Gastroesophageal sphincter (tissue), 4 donors: ENCODE results near the gene GABBR2. TPM values are rescaled to one million over a fixed set of nuclear protein-coding genes. Genes with fewer than 3 reads are reported as not detected.

Experiments
- ATAC-seq: fragments of 150-250 bp; one replicate; pipeline ENCODE4 v1.9.1; 2016; ENCODE audit warnings: mild to moderate bottlenecking, moderate library complexity
- H3K27ac ChIP-seq, 4 donors: fragments of 200-600 bp; sonication (generic) in 3 of 4; 1 replicate in 3 of 4; 2 replicates in 1 of 4; pipeline ENCODE4 v1.5.1; 2016 to 2019
- H3K27me3 ChIP-seq: fragments of 200-600 bp; sonication (generic); one replicate; pipeline ENCODE4 v1.5.1; 2019
- H3K36me3 ChIP-seq, 2 donors: fragments of 200-600 bp; sonication (generic); one replicate each; pipeline ENCODE4 v1.5.1; 2019; ENCODE audit warnings: control low read depth in 1 of 2
- H3K4me1 ChIP-seq, 3 donors: fragments of 200-600 bp; sonication (generic); 1 replicate in 2 of 3; 2 replicates in 1 of 3; pipeline ENCODE4 v1.5.1; 2016 to 2019; ENCODE audit warnings: control low read depth in 2 of 3
- H3K4me3 ChIP-seq, 2 donors: fragments of 200-600 bp; sonication (generic); one replicate each; pipeline ENCODE4 v1.5.1; 2019; ENCODE audit warnings: mild to moderate bottlenecking in 1 of 2, moderate library complexity in 1 of 2
- H3K9me3 ChIP-seq, 3 donors: fragments of 200-600 bp; sonication (generic); one replicate each; pipeline ENCODE4 v1.5.1; 2017 to 2019; ENCODE audit warnings: control low read depth in 2 of 3
- EP300 ChIP-seq: sonication (generic); formaldehyde crosslinking; IDR thresholded peaks from one replicate; pipeline ENCODE4 v1.6.1; 2017; ENCODE audit warnings: antibody characterized with exemption, mild to moderate bottlenecking
- POLR2A ChIP-seq, 2 donors: fragments of 450-650 bp; IDR thresholded peaks; one replicate each; pipeline ENCODE4 v1.6.1; 2017; ENCODE audit warnings: antibody characterized with exemption in 2 of 2, mild to moderate bottlenecking in 2 of 2, moderate library complexity in 1 of 2
- POLR2AphosphoS5 ChIP-seq: sonication (generic); formaldehyde crosslinking; IDR thresholded peaks from one replicate; pipeline ENCODE4 v1.6.1; 2017; ENCODE audit warnings: antibody characterized with exemption
- WGBS, 2 donors: methylation state at CpG; one replicate each; pipeline ENCODE4 v1.1.5; 2018; ENCODE audit warnings: low coverage in 1 of 2; 5-methylcytosine and 5-hydroxymethylcytosine counted together
- total RNA-seq, 4 donors: library from RNA; depleted of rRNA; stranded (reverse); fragments of >200 nt; gene quantifications; one replicate each; pipeline ENCODE4 v1.1.0, GENCODE V29; 2016
- TF ChIP-seq, protein P1 (sequence below), 4 experiments: fragments of 200-600 bp in 2 of 4; fragments of 450-650 bp in 2 of 4; sonication (generic) in 1 of 4; IDR thresholded peaks; one replicate each; pipeline ENCODE4 v1.5.1; 2017 to 2019; ENCODE audit warnings: antibody characterized with exemption in 4 of 4, mild to moderate bottlenecking in 2 of 4, moderate library complexity in 2 of 4

The GABBR2 gene
- total RNA-seq, 4 donors from 2014 or later: 0.04 to 0.25 TPM; not detected in 2

DNA sequence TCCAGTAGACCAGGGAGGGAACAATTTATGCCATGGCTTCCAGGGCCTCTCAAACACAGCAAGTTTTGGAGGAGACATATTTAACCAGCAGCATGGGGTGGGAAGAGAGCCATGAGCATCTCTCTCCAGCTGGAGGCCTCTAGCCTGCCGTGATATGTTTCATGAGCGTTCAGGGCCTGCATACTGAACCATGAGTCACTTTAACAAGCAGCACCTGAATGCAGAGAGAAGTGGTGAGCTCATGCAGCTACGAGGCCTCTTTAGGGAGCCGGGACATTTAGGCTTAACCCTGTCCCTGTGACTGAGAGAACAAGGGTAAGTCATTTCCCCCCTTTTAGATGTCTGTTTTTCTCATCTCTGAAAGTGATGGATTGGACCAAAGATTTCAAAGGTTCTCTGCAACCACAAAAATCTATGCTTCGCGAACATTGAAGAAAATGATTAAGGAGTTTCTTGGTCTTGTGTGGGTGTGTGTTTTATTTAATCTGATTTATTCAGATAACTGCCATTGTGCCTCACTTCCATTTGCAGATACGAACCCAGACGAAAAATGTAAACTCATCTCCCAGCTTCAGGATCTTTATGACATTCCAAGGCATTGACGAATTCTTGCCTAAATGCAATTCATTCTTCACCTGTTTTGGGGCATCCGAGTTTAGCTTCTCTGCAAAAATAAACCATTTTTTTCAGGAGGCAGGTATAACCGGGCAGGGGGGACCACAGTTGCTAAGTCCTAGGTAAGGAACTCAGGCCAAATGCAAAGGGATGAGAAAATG lies 157.0 kb downstream of the GABBR2 start:
- 64% methylated on average over 7 to 8 of the region's 11 CpGs for WGBS, 2 donors
- H3K36me3 ChIP-seq: no peaks in the 10 kb centered on the region

DNA sequence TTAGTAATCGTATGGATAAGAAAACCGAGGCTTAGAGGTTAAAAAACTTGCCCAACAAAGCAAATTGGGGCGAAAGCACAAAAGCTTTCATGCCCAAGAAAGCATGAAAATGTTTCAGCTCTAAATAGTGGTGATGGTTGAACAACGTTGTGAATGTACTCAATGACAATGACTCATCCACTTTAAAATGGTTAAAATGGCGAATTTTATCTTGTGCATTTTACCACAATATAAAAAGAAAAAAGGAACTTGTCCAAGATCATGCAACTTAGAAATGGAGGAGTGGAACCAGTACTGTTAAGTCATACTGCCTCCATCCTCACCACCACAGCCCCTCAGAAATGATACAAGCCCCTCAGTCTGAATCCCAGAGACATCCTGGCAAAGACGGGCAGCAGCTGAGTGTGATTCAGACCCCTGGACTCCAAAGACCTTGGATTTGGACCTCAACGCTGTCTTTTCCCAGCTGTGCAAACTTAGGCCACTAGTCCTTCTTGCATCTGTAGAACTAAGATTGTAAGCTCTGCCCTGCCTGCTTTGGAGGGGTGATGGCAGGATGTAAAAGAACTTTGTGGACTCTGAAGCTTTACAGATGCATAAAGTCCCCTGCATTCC lies 158.4 kb downstream of the GABBR2 start:
- H3K4me1 ChIP-seq: no peaks in the 10 kb centered on the region
- H3K36me3 ChIP-seq: no peaks in the 10 kb centered on the region
- whole genome bisulfite sequencing, 2 donors: 71 to 72% methylated on average over 7 of the region's 7 CpGs
- H3K9me3 ChIP-seq: no peaks in the 10 kb centered on the region
- no peak overlapping the region for H3K27ac ChIP-seq
- H3K4me3 ChIP-seq: no peak overlapping the region
- ATAC-seq: no peak
- TF ChIP-seq EP300 (no peak), POLR2A (IDR thresholded peaks at IDR 0.05) (no peak)
- TF ChIP-seq, protein P1, sequence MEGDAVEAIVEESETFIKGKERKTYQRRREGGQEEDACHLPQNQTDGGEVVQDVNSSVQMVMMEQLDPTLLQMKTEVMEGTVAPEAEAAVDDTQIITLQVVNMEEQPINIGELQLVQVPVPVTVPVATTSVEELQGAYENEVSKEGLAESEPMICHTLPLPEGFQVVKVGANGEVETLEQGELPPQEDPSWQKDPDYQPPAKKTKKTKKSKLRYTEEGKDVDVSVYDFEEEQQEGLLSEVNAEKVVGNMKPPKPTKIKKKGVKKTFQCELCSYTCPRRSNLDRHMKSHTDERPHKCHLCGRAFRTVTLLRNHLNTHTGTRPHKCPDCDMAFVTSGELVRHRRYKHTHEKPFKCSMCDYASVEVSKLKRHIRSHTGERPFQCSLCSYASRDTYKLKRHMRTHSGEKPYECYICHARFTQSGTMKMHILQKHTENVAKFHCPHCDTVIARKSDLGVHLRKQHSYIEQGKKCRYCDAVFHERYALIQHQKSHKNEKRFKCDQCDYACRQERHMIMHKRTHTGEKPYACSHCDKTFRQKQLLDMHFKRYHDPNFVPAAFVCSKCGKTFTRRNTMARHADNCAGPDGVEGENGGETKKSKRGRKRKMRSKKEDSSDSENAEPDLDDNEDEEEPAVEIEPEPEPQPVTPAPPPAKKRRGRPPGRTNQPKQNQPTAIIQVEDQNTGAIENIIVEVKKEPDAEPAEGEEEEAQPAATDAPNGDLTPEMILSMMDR (IDR thresholded peaks at IDR 0.05): no peak
- peaks cover 29% of the 10 kb centered on the region for H3K27me3 ChIP-seq

More for the DNA sequence above, 157.0 kb downstream of the GABBR2 start:
- Histone ChIP-seq H3K4me1 (no peaks in the 10 kb centered on the region), H3K9me3 (no peaks in the 10 kb centered on the region), H3K4me3 (no peak overlapping the region), H3K27ac (no peak overlapping the region), H3K27me3 (peaks cover 37% of the 10 kb centered on the region)
- no peak for ATAC-seq
- TF ChIP-seq EP300 (no peak), POLR2AphosphoS5 (no peak), POLR2A (IDR thresholded peaks at IDR 0.05) (no peak)
- TF ChIP-seq, protein P1 (IDR thresholded peaks at IDR 0.05): no peak

DNA sequence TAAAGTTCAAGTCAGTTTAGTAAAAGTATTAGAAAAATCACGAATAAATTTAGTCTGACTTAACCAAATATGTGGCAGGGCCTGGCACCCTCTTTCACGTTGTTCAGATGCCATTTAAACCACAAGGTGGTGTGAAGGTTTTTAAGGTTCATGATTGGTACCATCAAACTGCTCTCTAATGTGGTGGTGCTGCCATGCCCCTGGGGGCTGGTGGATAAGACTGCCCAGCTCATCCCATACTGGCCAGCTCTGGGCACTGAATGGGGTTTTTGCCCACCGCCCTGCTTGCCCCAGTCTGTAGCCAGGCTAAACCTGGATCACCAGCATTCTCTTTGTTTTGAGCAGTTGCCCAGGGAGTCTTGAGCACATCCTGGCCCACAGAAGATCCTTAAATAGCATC lies 159.3 kb downstream of the GABBR2 start:
- ATAC-seq: no peak
- Histone ChIP-seq H3K27me3 (peaks cover 23% of the 10 kb centered on the region), H3K4me1 (no peaks in the 10 kb centered on the region), H3K36me3 (no peaks in the 10 kb centered on the region), H3K4me3 (no peak overlapping the region), H3K9me3 (no peaks in the 10 kb centered on the region), H3K27ac (no peak overlapping the region)
- TF ChIP-seq POLR2AphosphoS5: no peak
- no peak for TF ChIP-seq POLR2A (IDR thresholded peaks at IDR 0.05)
- TF ChIP-seq, protein P1 (IDR thresholded peaks at IDR 0.05): no peak
- no peak for TF ChIP-seq EP300
- 88 to 93% methylated on average over 2 of the region's 3 CpGs for WGBS, 2 donors

DNA sequence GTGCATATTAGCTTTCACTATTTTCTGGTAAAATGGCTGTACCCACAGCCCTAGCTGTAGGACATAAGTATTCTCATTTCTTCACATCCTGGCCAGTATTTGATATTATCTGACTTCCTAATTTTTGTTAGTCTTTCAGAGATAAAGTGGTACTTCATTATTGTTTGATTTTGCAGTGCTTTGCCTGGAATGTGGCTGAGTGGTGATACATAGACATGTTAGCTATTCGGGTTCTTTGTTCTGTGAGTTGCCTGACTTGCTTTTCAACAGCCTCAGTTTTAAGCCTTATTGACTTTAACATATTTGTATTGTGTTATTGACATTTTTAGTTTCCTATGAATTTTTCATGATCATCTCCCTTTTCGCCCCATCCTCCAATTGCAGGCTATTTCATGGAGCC lies 161.1 kb downstream of the GABBR2 start:
- no peaks in the 10 kb centered on the region for H3K36me3 ChIP-seq
- TF ChIP-seq POLR2AphosphoS5 (no peak), POLR2A (IDR thresholded peaks at IDR 0.05) (no peak), EP300 (no peak)
- TF ChIP-seq, protein P1 (IDR thresholded peaks at IDR 0.05): no peak
- no peak for ATAC-seq
- H3K27ac ChIP-seq: no peak overlapping the region
- no peak overlapping the region for H3K4me3 ChIP-seq
- H3K9me3 ChIP-seq: no peaks in the 10 kb centered on the region
- WGBS, 2 donors: 100% methylated on average over 1 of the region's 2 CpGs
- no peaks in the 10 kb centered on the region for H3K4me1 ChIP-seq
- H3K27me3 ChIP-seq: peaks cover 15% of the 10 kb centered on the region

DNA sequence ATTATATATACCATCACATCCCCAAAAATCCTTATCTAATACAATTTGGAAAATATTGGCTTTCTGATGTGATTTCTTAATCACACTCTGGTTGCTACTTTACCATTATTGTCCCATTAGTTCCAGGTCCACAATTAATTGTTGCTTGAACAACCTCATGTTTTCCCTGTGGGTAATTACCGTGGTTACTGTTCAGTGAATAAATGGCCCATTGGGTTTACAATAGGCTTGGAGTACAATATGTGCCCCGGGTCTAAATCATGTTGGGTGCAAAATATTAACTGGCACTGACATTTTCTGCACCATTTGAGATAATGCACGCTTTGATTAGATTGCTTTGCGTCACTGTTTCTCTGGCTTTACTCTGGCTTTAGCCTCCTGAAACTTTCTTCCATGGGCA lies 163.7 kb downstream of the GABBR2 start:
- H3K36me3 ChIP-seq: no peaks in the 10 kb centered on the region
- TF ChIP-seq, protein P1 (IDR thresholded peaks at IDR 0.05): no peak
- TF ChIP-seq EP300 (no peak), POLR2A (IDR thresholded peaks at IDR 0.05) (no peak), POLR2AphosphoS5 (no peak)
- 60 to 100% methylated on average over 1 to 3 of the region's 4 CpGs for WGBS, 2 donors
- peaks cover 11% of the 10 kb centered on the region for H3K27me3 ChIP-seq
- no peak overlapping the region for H3K27ac ChIP-seq
- H3K9me3 ChIP-seq: no peaks in the 10 kb centered on the region
- ATAC-seq: no peak
- H3K4me3 ChIP-seq: no peak overlapping the region
- no peaks in the 10 kb centered on the region for H3K4me1 ChIP-seq
